KMS-11 (cell line): ENCODE results near the gene HIGD2A.

Source experiments
- H2AFZ ChIP-seq: fragments of 200-600 bp; sonication (generic); 2 replicates; pipeline ENCODE4 v1.6.1; 2016; ENCODE audit warnings: antibody characterized with exemption, mixed run types, low read depth
- H3K27ac ChIP-seq: fragments of 200-600 bp; sonication (generic); 2 replicates; pipeline ENCODE4 v1.6.1; 2016; ENCODE audit warnings: mild to moderate bottlenecking, mixed run types
- H3K27me3 ChIP-seq: fragments of 200-600 bp; sonication (generic); 2 replicates; pipeline ENCODE4 v1.6.1; 2017; ENCODE audit warnings: mild to moderate bottlenecking, low read depth, mixed run types, moderate library complexity; ENCODE audit not compliant: insufficient read depth
- H3K36me3 ChIP-seq: fragments of 200-600 bp; sonication (generic); 2 replicates; pipeline ENCODE4 v1.6.1; 2017; ENCODE audit warnings: mild to moderate bottlenecking, mixed run types; ENCODE audit not compliant: insufficient read depth
- H3K4me1 ChIP-seq: fragments of 200-600 bp; sonication (generic); 2 replicates; pipeline ENCODE4 v1.6.1; 2016; ENCODE audit warnings: mild to moderate bottlenecking, low read depth, mixed run types; ENCODE audit not compliant: poor library complexity, severe bottlenecking
- H3K4me2 ChIP-seq: fragments of 200-600 bp; sonication (generic); 2 replicates; pipeline ENCODE4 v1.7.0; 2016; ENCODE audit warnings: mild to moderate bottlenecking, mixed run types
- H3K4me3 ChIP-seq: fragments of 200-600 bp; sonication (generic); IDR thresholded peaks from 2 replicates; pipeline ENCODE4 v1.6.1; 2017; ENCODE audit warnings: low read depth, low read length, mixed read lengths; ENCODE audit not compliant: insufficient read depth
- H3K79me2 ChIP-seq: fragments of 200-600 bp; sonication (generic); 2 replicates; pipeline ENCODE4 v1.6.1; 2016; ENCODE audit warnings: low read depth, mixed run types; ENCODE audit not compliant: insufficient read depth
- H3K9ac ChIP-seq: fragments of 200-600 bp; sonication (generic); 2 replicates; pipeline ENCODE4 v1.6.1; 2016; ENCODE audit warnings: mild to moderate bottlenecking, mixed run types
- H4K20me1 ChIP-seq: fragments of 200-600 bp; sonication (generic); 2 replicates; pipeline ENCODE4 v1.6.1; 2016; ENCODE audit warnings: mild to moderate bottlenecking, mixed run types; ENCODE audit not compliant: insufficient read depth
- CTCF ChIP-seq: fragments of 200-600 bp; sonication (generic); conservative IDR thresholded peaks from 2 replicates; pipeline ENCODE4 v1.6.1; 2017; ENCODE audit warnings: low read depth, mild to moderate bottlenecking, antibody characterized with exemption, low read length, moderate library complexity, mixed read lengths

The HIGD2A gene

GRCh38 chr5:176389135-176390123 is 878 bp downstream of the HIGD2A start:
- Histone ChIP-seq H3K27ac (peak overlapping the region; percentile 87), H3K36me3 (0 out of 2 replicates have a peak, but pooled peaks cover 8% of the 10 kb centered on the region), H3K4me1 (peaks cover 19% of the 10 kb centered on the region), H2AFZ (peak overlapping the region; percentile 34; the same call in 1 of the 2 replicates), H3K4me2 (peak overlapping the region; percentile 58), H4K20me1 (no peaks in the 10 kb centered on the region), H3K9ac (peak overlapping the region; percentile 91), H3K79me2 (peaks cover 43% of the 10 kb centered on the region), H3K27me3 (no peaks in the 10 kb centered on the region), H3K4me3 (no peak overlapping the region)
- TF ChIP-seq CTCF = no peak

- Histone ChIP-seq H3K9ac (no peak overlapping the region), H2AFZ (no peak overlapping the region), H3K27me3 (no peaks in the 10 kb centered on the region), H3K79me2 (peaks cover 28% of the 10 kb centered on the region), H3K4me1 (peaks cover 26% of the 10 kb centered on the region), H3K36me3 (0 out of 2 replicates have a peak, but pooled peaks cover under 1% of the 10 kb centered on the region), H4K20me1 (no peaks in the 10 kb centered on the region), H3K4me2 (no peak overlapping the region), H3K4me3 (no peak overlapping the region), H3K27ac (no peak overlapping the region)
- no peak for TF ChIP-seq CTCF
Measured at GRCh38 chr5:176391479-176391878, 2.9 kb downstream of the HIGD2A start.

GRCh38 chr5:176391999-176392398 is 3.4 kb downstream of the HIGD2A start:
- Histone ChIP-seq H4K20me1 (no peaks in the 10 kb centered on the region), H3K9ac (no peak overlapping the region), H3K4me3 (no peak overlapping the region), H3K27me3 (no peaks in the 10 kb centered on the region), H3K4me1 (peaks cover 26% of the 10 kb centered on the region), H2AFZ (no peak overlapping the region), H3K79me2 (peaks cover 23% of the 10 kb centered on the region), H3K36me3 (no peaks in the 10 kb centered on the region), H3K4me2 (no peak overlapping the region), H3K27ac (no peak overlapping the region)
- no peak for TF ChIP-seq CTCF

- Histone ChIP-seq H3K4me2 (no peak overlapping the region), H3K4me1 (peaks cover 23% of the 10 kb centered on the region), H3K27ac (no peak overlapping the region), H3K4me3 (no peak overlapping the region), H2AFZ (no peak overlapping the region), H3K27me3 (no peaks in the 10 kb centered on the region), H3K9ac (no peak overlapping the region), H3K36me3 (no peaks in the 10 kb centered on the region), H4K20me1 (no peaks in the 10 kb centered on the region), H3K79me2 (peaks cover 18% of the 10 kb centered on the region)
- TF ChIP-seq CTCF = no peak
Measured at GRCh38 chr5:176392526-176392925, 4.0 kb downstream of the HIGD2A start.
